ENCODE data around the gene RSAD2.

The RSAD2 gene

GRCh38 chr2:6943971-6944370 lies 66.4 kb downstream of the RSAD2 start:
- no peak for DNase-seq (ENCODE audit: low read depth in 1 of 2, low spot score in 1 of 2)

GRCh38 chr2:6944555-6944954 lies 67.0 kb downstream of the RSAD2 start:
- no peak for DNase-seq (ENCODE audit: low read depth in 1 of 2, low spot score in 1 of 2)

GRCh38 chr2:6945087-6945813 lies 67.7 kb downstream of the RSAD2 start:
- no peak for DNase-seq (ENCODE audit: low read depth in 1 of 2, low spot score in 1 of 2)

GRCh38 chr2:6945821-6946220 lies 68.2 kb downstream of the RSAD2 start:
- DNase-seq (ENCODE audit: low read depth in 1 of 2, low spot score in 1 of 2), result no peak

- no peak for DNase-seq (ENCODE audit: low read depth in 1 of 2, low spot score in 1 of 2)
Observed at GRCh38 chr2:6946722-6947121, 69.1 kb downstream of the RSAD2 start.

All from activated CD4-positive, alpha-beta T cell treated with anti-CD3 and anti-CD28 coated beads, Interleukin-2, amount 50 U/mL, for 24 hours (primary cell).